IPS-15b (cell line): ENCODE measurements around the gene MARCHF6.
"Not testable (repeated sequence)": the region's sequence is repeated elsewhere in the genome, so short reads cannot be mapped to it uniquely, and the experiment has no call there.

ENCODE experiments used
- H3K27me3 ChIP-seq: one replicate; pipeline ENCODE4 v1.6.1; 2013; ENCODE audit warnings: low read length; ENCODE audit not compliant: control insufficient read depth, insufficient read depth
- H3K36me3 ChIP-seq: one replicate; pipeline ENCODE4 v1.6.1; 2013; ENCODE audit warnings: low read length; ENCODE audit not compliant: control insufficient read depth, insufficient read depth
- H3K4me1 ChIP-seq: one replicate; pipeline ENCODE4 v1.6.1; 2013; ENCODE audit warnings: mild to moderate bottlenecking, low read length; ENCODE audit not compliant: control insufficient read depth, insufficient read depth
- H3K4me3 ChIP-seq: one replicate; pipeline ENCODE4 v1.5.1; 2013; ENCODE audit warnings: low read depth, low read length
- H3K9ac ChIP-seq: one replicate; pipeline ENCODE4 v1.6.1; 2013; ENCODE audit warnings: low read depth, mild to moderate bottlenecking, low read length
- H3K9me3 ChIP-seq: one replicate; pipeline ENCODE4 v1.6.1; 2013; ENCODE audit warnings: mild to moderate bottlenecking, low read length; ENCODE audit not compliant: control insufficient read depth, insufficient read depth

The MARCHF6 gene

DNA sequence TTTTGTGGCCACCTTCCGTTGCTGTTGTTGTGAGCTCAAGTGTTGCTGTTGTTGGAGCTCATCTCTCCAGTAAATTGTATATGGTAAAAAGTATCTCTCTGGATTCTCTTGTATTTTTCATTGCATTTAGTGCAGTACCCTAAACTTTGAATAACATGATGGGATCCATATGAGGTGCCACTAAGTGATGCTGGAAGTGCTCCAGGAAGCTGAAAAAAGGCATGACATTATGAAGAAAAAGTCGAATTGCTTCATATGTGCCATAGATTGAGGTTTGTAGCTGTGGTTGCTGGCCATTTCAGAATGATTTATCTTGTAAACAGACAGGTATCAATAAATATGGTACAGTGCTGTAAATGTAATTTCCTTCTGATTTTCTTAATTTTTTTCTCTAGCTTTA is 5.5 kb downstream of the MARCHF6 start:
- no peaks in the 10 kb centered on the region for H3K36me3 ChIP-seq
- no peaks in the 10 kb centered on the region for H3K9me3 ChIP-seq
- H3K4me3 ChIP-seq, result no peak overlapping the region
- H3K4me1 ChIP-seq, result peaks cover 9% of the 10 kb centered on the region
- H3K9ac ChIP-seq, result no peak overlapping the region
- no peaks in the 10 kb centered on the region for H3K27me3 ChIP-seq

DNA sequence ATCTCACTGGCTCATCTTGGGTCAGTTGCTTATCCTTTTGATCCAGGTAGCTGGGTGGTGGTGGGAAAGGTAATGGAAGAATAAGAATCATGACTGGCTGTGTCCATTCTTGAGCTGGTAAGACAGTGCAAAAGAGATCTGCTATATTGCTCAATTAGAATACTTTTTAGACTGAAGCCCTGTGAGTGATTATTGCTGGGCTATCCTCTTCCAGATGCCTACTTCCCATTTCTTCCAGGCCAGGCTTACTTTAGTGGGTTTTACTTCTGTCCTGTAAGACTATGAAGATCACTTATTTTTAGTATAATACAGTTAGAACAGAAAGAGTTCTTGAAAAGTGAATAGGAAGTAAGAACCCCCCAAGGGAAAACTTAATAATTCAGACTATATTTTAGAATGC is 7.2 kb downstream of the MARCHF6 start:
- H3K4me1 ChIP-seq, result peaks cover 4% of the 10 kb centered on the region
- no peaks in the 10 kb centered on the region for H3K9me3 ChIP-seq
- H3K36me3 ChIP-seq, result no peaks in the 10 kb centered on the region
- no peak overlapping the region for H3K9ac ChIP-seq
- no peak overlapping the region for H3K4me3 ChIP-seq
- no peaks in the 10 kb centered on the region for H3K27me3 ChIP-seq

DNA sequence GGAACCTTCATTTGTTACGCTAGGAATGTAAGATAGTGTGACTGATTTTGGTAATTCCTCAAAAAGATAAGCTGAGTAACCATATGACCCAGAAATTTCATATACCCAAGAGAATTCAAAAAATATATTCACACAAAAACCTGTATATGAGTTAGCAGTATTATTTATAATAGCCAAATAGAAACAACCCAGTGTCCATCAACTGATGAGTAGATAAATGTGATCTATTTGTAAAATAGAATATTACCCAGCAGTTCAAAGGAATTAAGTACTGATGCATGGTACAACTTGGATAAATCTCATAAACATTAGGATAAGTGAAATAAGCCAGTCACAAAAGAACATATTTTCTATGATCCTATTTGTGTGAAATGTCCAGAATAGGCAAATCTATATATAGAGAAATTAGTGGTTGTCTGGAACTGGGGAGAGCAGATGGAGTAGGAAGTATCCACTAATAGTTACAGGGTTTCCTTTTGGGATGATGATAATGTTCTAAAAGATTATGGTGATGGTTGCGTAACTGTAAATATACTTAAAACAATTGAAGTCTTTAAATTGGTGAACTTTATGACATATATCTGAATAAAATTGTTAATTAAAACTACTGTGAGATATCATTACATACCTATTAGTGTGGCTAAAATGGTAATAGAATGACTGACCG is 10.2 kb downstream of the MARCHF6 start:
- no peak overlapping the region for H3K4me3 ChIP-seq
- no peaks in the 10 kb centered on the region for H3K9me3 ChIP-seq
- H3K9ac ChIP-seq, result no peak overlapping the region
- H3K4me1 ChIP-seq, result no peaks in the 10 kb centered on the region
- H3K36me3 ChIP-seq, result no peaks in the 10 kb centered on the region
- H3K27me3 ChIP-seq, result no peaks in the 10 kb centered on the region

DNA sequence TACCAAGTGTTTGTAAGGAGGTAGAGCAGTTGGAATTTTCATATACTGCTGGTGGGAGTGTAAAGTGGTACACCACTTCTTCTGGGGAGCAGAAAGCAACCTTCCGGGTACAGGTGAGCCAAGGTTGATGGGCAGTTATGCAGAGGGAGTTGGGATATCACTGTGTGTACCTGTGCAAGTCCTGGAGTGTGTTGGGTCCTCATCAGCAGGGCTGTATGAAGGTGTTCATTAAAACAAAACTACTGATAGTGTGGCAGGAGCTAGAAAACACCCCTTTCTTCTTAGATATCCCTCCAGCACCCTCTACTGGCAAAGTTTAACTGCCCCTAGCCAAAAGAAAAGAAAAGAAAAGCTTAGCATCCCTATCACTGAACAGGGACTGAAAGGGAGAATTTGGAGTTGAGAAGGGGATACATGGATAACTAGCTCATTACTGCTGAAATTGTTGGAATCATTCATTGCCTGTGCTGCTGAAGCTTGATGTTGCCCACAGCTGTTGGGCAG is 10.7 kb downstream of the MARCHF6 start:
- Histone ChIP-seq H3K36me3 (no peaks in the 10 kb centered on the region), H3K4me1 (no peaks in the 10 kb centered on the region), H3K27me3 (no peaks in the 10 kb centered on the region), H3K9me3 (no peaks in the 10 kb centered on the region), H3K9ac (no peak overlapping the region), H3K4me3 (no peak overlapping the region)

DNA sequence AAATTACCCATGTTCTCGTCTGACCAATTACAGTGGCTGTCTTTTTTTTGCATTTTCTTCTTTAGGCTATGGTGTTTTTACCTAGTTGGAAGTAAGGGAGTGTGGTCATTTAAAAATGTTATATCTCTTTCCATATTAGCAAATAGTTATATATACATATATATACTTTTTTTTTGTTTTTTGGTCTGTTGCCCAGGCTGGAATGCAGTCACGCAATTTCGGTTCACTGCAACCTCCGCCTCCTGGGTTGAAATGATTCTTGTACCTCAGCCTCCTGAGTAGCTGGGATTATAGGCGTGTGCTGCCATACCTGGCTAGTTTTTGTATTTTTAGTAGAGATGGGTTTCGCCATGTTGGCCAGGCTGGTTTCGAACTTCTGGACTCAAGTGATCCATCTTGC is 12.3 kb downstream of the MARCHF6 start:
- H3K27me3 ChIP-seq, result no peaks in the 10 kb centered on the region
- no peak overlapping the region for H3K9ac ChIP-seq
- H3K36me3 ChIP-seq, result no peaks in the 10 kb centered on the region
- H3K9me3 ChIP-seq, result no peaks in the 10 kb centered on the region
- no peaks in the 10 kb centered on the region for H3K4me1 ChIP-seq
- H3K4me3 ChIP-seq, result no peak overlapping the region

DNA sequence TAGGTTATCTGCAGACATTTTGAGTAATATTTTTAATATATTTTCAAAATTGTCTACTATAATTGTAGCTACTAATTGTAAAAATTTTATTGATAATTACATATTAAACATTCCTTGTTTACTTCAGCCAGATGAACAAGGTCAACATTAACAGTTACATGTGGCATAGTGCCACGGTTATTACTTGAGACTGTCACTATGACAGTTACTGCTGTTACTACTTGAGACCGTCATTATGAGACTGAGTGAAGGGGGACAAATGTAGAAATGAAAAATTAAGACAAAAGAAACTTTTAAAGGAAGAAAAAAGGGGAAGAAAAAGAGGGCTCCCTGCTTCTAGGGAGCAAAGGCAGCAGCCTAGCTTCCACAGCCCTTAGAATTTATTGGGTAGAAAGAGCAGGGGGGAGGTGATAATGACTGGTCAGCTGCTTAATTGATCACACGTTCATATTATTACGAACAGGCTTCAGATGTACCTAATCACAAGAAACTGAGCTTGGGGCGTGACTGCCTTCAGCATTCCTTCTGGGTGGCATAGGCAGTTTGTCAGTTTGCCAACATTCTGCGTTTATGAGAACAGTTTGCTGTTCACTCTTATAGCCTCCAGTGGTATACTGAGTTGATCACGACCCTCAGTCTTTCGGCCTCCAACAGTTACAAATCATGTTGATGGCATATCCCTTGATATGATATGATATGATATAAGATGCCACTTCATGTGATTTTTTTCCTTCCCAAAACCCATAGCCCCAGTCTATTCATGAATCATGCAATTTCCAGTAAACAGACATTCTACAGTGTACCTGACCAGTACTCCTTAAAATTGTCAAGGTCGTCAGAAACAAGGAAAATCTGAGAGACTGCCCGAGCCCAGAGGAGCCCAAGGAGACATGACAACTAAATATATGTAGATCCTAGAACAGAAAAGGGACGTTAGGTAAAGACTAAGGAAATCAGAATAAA is 13.1 kb downstream of the MARCHF6 start:
- Histone ChIP-seq H3K9me3 (no peaks in the 10 kb centered on the region), H3K4me1 (no peaks in the 10 kb centered on the region), H3K9ac (no peak overlapping the region), H3K27me3 (no peaks in the 10 kb centered on the region), H3K36me3 (no peaks in the 10 kb centered on the region), H3K4me3 (no peak overlapping the region)

DNA sequence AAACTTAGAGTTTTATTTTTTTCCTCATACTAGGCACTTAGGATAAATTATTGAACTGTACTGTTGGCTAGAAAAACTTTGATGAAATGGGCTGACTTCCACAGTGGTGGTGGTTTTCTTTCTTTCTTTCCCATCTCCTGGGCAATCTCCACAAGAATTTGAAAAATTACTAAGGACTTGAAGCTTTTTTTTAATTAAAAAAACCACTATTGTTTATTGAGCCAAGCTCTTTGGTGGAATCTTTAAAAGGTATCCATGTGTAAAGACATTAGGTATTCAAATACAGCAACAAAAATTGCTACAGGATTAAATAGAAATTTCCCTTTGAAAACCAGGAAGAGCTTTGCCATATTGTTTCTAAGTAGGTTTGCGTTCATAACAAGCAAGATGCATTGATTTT is 14.1 kb downstream of the MARCHF6 start:
- H3K27me3 ChIP-seq, result no peaks in the 10 kb centered on the region
- H3K9ac ChIP-seq, result no peak overlapping the region
- no peak overlapping the region for H3K4me3 ChIP-seq
- H3K9me3 ChIP-seq, result no peaks in the 10 kb centered on the region
- H3K36me3 ChIP-seq, result no peaks in the 10 kb centered on the region
- H3K4me1 ChIP-seq, result no peaks in the 10 kb centered on the region

DNA sequence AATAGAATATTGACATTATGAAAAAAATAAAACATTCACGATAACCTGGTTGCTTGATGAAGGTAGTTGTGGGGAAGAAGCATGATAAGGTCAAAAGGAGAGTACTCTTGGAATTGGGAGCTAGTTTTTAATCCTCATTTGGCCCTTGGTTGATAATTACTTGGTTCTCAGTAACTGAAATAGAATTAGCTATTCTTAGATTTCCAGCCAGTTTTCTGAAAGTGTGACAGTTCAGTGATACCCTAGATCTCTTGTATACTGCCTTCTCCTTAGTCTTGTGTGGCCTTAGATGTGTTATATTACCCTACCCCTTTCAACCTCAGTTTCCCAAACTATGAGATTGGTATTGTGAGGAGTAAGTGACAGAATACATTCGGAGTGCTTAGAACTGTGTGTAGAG is 17.4 kb downstream of the MARCHF6 start:
- no peaks in the 10 kb centered on the region for H3K27me3 ChIP-seq
- no peaks in the 10 kb centered on the region for H3K4me1 ChIP-seq
- no peaks in the 10 kb centered on the region for H3K36me3 ChIP-seq
- no peak overlapping the region for H3K4me3 ChIP-seq
- H3K9ac ChIP-seq, result no peak overlapping the region
- no peaks in the 10 kb centered on the region for H3K9me3 ChIP-seq

DNA sequence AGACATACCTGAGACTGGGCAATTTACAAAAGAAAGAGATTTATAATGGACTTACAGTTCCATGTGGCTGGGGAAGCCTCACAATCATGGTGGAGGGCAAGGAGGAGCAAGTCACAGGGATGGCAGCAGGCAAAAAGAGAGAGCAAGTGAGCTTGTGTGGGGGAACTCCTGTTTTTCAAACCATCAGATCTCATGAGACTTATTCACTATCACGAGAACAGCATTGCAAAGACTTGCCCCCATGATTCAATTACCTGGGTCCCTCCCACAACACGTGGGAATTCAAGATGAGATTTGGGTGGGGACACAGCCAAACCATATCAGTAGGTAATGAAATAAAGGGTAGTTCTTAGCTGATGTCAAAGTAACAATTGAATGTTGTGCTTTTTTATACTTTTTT is 17.9 kb downstream of the MARCHF6 start:
- H3K36me3 ChIP-seq, H3K9ac ChIP-seq, H3K4me3 ChIP-seq: not testable (repeated sequence)

DNA sequence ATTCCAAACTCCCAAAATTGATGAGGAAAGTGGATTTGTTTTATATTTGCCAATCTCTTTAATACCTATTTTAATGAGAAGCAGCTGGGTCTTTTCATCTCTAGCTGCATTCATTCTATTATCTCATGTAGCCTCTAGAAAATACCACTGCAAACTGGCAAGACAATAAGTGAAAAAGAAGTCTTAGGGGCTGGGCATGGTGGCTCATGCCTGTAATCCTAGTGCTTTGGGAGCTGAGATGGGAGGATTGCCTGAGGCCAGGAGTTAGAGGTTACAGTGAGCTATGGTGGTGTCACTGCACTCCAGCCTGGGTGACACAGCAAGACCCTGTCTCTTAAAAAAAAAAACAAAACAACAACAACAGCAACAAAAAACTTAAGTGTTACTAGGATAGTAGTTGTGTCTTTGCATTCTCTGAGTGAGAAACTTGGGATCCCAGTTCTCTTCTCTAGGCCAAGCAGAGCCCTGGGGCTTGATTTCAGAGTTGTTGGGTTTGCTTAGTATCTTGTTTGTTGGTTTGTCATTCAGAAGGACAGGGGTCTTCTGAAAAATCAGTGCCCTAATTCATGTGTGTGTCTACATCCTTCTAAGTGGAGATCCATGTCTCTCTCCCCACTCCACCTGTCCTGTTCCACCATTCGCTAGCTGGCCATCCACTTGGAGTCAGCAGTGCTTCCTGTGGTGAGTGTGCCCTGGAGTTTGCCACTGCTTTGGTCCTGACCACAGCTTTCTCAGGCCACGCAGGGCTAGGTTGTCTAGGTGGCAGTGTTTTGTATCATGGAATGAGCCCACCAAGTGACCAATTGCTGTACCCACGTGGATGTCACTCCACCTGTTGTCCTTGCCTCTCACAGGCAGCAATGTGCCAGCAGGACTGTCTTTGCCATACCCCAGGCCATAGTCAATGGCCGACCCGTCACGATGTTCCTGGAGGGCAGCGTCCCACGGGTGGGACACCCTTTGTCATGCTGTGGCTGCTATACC is 19.5 kb downstream of the MARCHF6 start:
- Histone ChIP-seq H3K9me3 (no peaks in the 10 kb centered on the region), H3K9ac (no peak overlapping the region), H3K4me1 (no peaks in the 10 kb centered on the region), H3K27me3 (no peaks in the 10 kb centered on the region), H3K36me3 (no peaks in the 10 kb centered on the region), H3K4me3 (no peak overlapping the region)

More for the DNA sequence above, 17.9 kb downstream of the MARCHF6 start:
- not testable (repeated sequence) for H3K9me3 ChIP-seq, H3K27me3 ChIP-seq, H3K4me1 ChIP-seq
